Measurements from ENCODE around the gene SLC22A4.

Gene SLC22A4

GRCh38 chr5:132256086-132256782 is 38.0 kb upstream of the SLC22A4 start:
- H4K91ac ChIP-seq (ENCODE audit: low read length), result no peak overlapping the region
- no peak overlapping the region for H3K4ac ChIP-seq (ENCODE audit: low read depth in 1 of 2, low read length in 2 of 2)
- H2BK12ac ChIP-seq (ENCODE audit: low read length in 2 of 2), result peak overlapping the region in 1 of 2 experiments; percentile 6
- DNase-seq, result no peak
- H3K9ac ChIP-seq (ENCODE audit: low read length), result no peak overlapping the region
- peak overlapping the region; percentile 62 for H2AK5ac ChIP-seq (ENCODE audit: low read length, severe bottlenecking)
- no peak overlapping the region for H3K18ac ChIP-seq (ENCODE audit: low read depth in 1 of 2, low read length in 2 of 2)
- no peak overlapping the region for H4K8ac ChIP-seq (ENCODE audit: low read length)
- H3K27me3 ChIP-seq (ENCODE audit: control insufficient read depth in 1 of 2, insufficient read depth in 1 of 2, low read length in 2 of 2), result no peaks in the 10 kb centered on the region
- H3K27ac ChIP-seq (ENCODE audit: low read length, poor library complexity, severe bottlenecking), result no peak overlapping the region
- H2BK120ac ChIP-seq (ENCODE audit: low read depth, low read length), result no peak overlapping the region
- peaks cover 0 to 9% of the 10 kb centered on the region in 2 experiments for H3K36me3 ChIP-seq (ENCODE audit: control insufficient read depth in 1 of 2, insufficient read depth in 2 of 2, low read depth in 1 of 2, low read length in 2 of 2)
- peaks cover 38% of the 10 kb centered on the region for H3K4me1 ChIP-seq (ENCODE audit: control insufficient read depth, insufficient read depth, low read depth, low read length)
- H2BK15ac ChIP-seq (ENCODE audit: low read depth, poor library complexity, severe bottlenecking), result no peak overlapping the region
- no peak overlapping the region for H3K4me3 ChIP-seq (ENCODE audit: insufficient read depth in 1 of 2, low read depth in 1 of 2, low read length in 2 of 2)
- peaks cover 6% of the 10 kb centered on the region for H3K79me1 ChIP-seq (replicated peaks; ENCODE audit: low read length, poor library complexity, severe bottlenecking)
- WGBS, result 97% methylated on average over 4 of the region's 4 CpGs
- no peak overlapping the region for H3K4me2 ChIP-seq (ENCODE audit: low read length, poor library complexity, severe bottlenecking)
- H3K14ac ChIP-seq (ENCODE audit: low read length in 2 of 2), result no peak overlapping the region
- H3K9me3 ChIP-seq (ENCODE audit: control insufficient read depth, low read length), result no peaks in the 10 kb centered on the region
- H2AFZ ChIP-seq (ENCODE audit: low read depth, low read length), result no peak overlapping the region
- H3K23ac ChIP-seq (ENCODE audit: low read length in 2 of 2), result no peak overlapping the region
- H2BK5ac ChIP-seq (ENCODE audit: low read depth, low read length, poor library complexity, severe bottlenecking), result no peak overlapping the region

- Histone ChIP-seq H4K91ac (ENCODE audit: low read length) (peak overlapping the region; percentile 57), H2AFZ (ENCODE audit: low read depth, low read length) (peak overlapping the region; percentile 77), H4K8ac (ENCODE audit: low read length) (peak overlapping the region; percentile 98), H3K36me3 (ENCODE audit: control insufficient read depth in 1 of 2, insufficient read depth in 2 of 2, low read depth in 1 of 2, low read length in 2 of 2) (peaks cover under 1 to 8% of the 10 kb centered on the region in 2 experiments), H3K9ac (ENCODE audit: low read length) (peak overlapping the region; percentile 81), H3K79me1 (replicated peaks; ENCODE audit: low read length, poor library complexity, severe bottlenecking) (peaks cover 10% of the 10 kb centered on the region), H2BK15ac (ENCODE audit: low read depth, poor library complexity, severe bottlenecking) (no peak overlapping the region), H3K4me3 (ENCODE audit: insufficient read depth in 1 of 2, low read depth in 1 of 2, low read length in 2 of 2) (peak overlapping the region; percentile 64 to 65), H3K9me3 (ENCODE audit: control insufficient read depth, low read length) (no peaks in the 10 kb centered on the region), H3K4me1 (ENCODE audit: control insufficient read depth, insufficient read depth, low read depth, low read length) (peaks cover 40% of the 10 kb centered on the region), H3K27ac (ENCODE audit: low read length, poor library complexity, severe bottlenecking) (no peak overlapping the region), H3K18ac (ENCODE audit: low read depth in 1 of 2, low read length in 2 of 2) (peak overlapping the region; percentile 79 to 81), H2BK5ac (ENCODE audit: low read depth, low read length, poor library complexity, severe bottlenecking) (no peak overlapping the region), H3K23ac (ENCODE audit: low read length in 2 of 2) (no peak overlapping the region), H3K4ac (ENCODE audit: low read depth in 1 of 2, low read length in 2 of 2) (peak overlapping the region; percentile 21 to 66), H2AK5ac (ENCODE audit: low read length, severe bottlenecking) (peak overlapping the region; percentile 62), H3K14ac (ENCODE audit: low read length in 2 of 2) (no peak overlapping the region), H2BK120ac (ENCODE audit: low read depth, low read length) (peak overlapping the region; percentile 88), H2BK12ac (ENCODE audit: low read length in 2 of 2) (peak overlapping the region in 1 of 2 experiments; percentile 4), H3K4me2 (ENCODE audit: low read length, poor library complexity, severe bottlenecking) (peak overlapping the region; percentile 85), H3K27me3 (ENCODE audit: control insufficient read depth in 1 of 2, insufficient read depth in 1 of 2, low read length in 2 of 2) (no peaks in the 10 kb centered on the region)
- DNase-seq, result no peak
- 78% methylated on average over 5 of the region's 6 CpGs for WGBS
These were observed 37.4 kb upstream of the SLC22A4 start for GRCh38 chr5:132256783-132257130.

- H4K91ac ChIP-seq (ENCODE audit: low read length), result peak within 1 kb of the TSS; percentile 87
- H3K36me3 ChIP-seq (ENCODE audit: control insufficient read depth in 1 of 2, insufficient read depth in 2 of 2, low read depth in 1 of 2, low read length in 2 of 2), result peaks cover 7 to 14% of the 10 kb centered on the region in 2 experiments
- H4K8ac ChIP-seq (ENCODE audit: low read length), result peak within 1 kb of the TSS; percentile 98
- peak within 1 kb of the TSS in 1 of 2 experiments; percentile 87 for H3K14ac ChIP-seq (ENCODE audit: low read length in 2 of 2)
- peak within 1 kb of the TSS; percentile 85 for H3K27ac ChIP-seq (ENCODE audit: low read length, poor library complexity, severe bottlenecking)
- H3K4me3 ChIP-seq (ENCODE audit: insufficient read depth in 1 of 2, low read depth in 1 of 2, low read length in 2 of 2), result peak within 1 kb of the TSS; percentile 81 to 85
- DNase-seq, result peak; percentile 60
- H3K4me1 ChIP-seq (ENCODE audit: control insufficient read depth, insufficient read depth, low read depth, low read length), result peaks cover 45% of the 10 kb centered on the region
- peak within 1 kb of the TSS; percentile 89 for H3K4me2 ChIP-seq (ENCODE audit: low read length, poor library complexity, severe bottlenecking)
- no peak within 1 kb of the TSS for H2BK5ac ChIP-seq (ENCODE audit: low read depth, low read length, poor library complexity, severe bottlenecking)
- H2AFZ ChIP-seq (ENCODE audit: low read depth, low read length), result peak within 1 kb of the TSS; percentile 77
- H3K18ac ChIP-seq (ENCODE audit: low read depth in 1 of 2, low read length in 2 of 2), result peak within 1 kb of the TSS; percentile 88 to 92
- H3K9me3 ChIP-seq (ENCODE audit: control insufficient read depth, low read length), result no peaks in the 10 kb centered on the region
- H3K79me1 ChIP-seq (replicated peaks; ENCODE audit: low read length, poor library complexity, severe bottlenecking), result peaks cover 13% of the 10 kb centered on the region
- H2BK12ac ChIP-seq (ENCODE audit: low read length in 2 of 2), result peak within 1 kb of the TSS; percentile 59 to 82
- peak within 1 kb of the TSS in 1 of 2 experiments; percentile 78 for H3K23ac ChIP-seq (ENCODE audit: low read length in 2 of 2)
- H2BK15ac ChIP-seq (ENCODE audit: low read depth, poor library complexity, severe bottlenecking), result peak within 1 kb of the TSS; percentile 92
- H2BK120ac ChIP-seq (ENCODE audit: low read depth, low read length), result peak within 1 kb of the TSS; percentile 88
- no peaks in the 10 kb centered on the region for H3K27me3 ChIP-seq (ENCODE audit: control insufficient read depth in 1 of 2, insufficient read depth in 1 of 2, low read length in 2 of 2)
- H2AK5ac ChIP-seq (ENCODE audit: low read length, severe bottlenecking), result peak within 1 kb of the TSS; percentile 62
- 14% methylated on average over 64 of the region's 88 CpGs for WGBS
- H3K4ac ChIP-seq (ENCODE audit: low read depth in 1 of 2, low read length in 2 of 2), result peak within 1 kb of the TSS; percentile 74 to 93
- H3K9ac ChIP-seq (ENCODE audit: low read length), result peak within 1 kb of the TSS; percentile 96
These were observed 36.8 kb upstream of the SLC22A4 start, which contains the start of gene PDLIM4 for GRCh38 chr5:132257131-132258101. Gene PDLIM4, plus strand, starts transcription at chr5:132257696. Its CDS starts 39 bp downstream, at chr5:132257735.
